GM06990 (cell line): Measurements from ENCODE around the gene TFAP2A.

Source experiments
- DNase-seq: peaks from one replicate; pipeline ENCODE4 v3.0.0-alpha.2; 2011; ENCODE audit not compliant: insufficient read length; ENCODE audit errors: extremely low read depth
- H3K27me3 ChIP-seq: replicated peaks from 2 replicates; pipeline ENCODE4 v1.6.0; 2011; ENCODE audit warnings: low read length; ENCODE audit not compliant: control insufficient read depth, insufficient read depth
- H3K36me3 ChIP-seq: 2 replicates; pipeline ENCODE4 v1.5.1; 2011; ENCODE audit warnings: low read length; ENCODE audit not compliant: control insufficient read depth, insufficient read depth
- H3K4me3 ChIP-seq: replicated peaks from 2 replicates; pipeline ENCODE4 v1.5.1; 2011; ENCODE audit warnings: low read depth, mild to moderate bottlenecking, control low read depth, low read length
- TF ChIP-seq, protein P1 (sequence below): IDR thresholded peaks from 2 replicates; pipeline ENCODE4 v1.5.1; 2011; ENCODE audit warnings: low read length, control low read depth, mild to moderate bottlenecking, inconsistent platforms; ENCODE audit not compliant: insufficient read depth, poor library complexity, severe bottlenecking

Gene TFAP2A

DNA sequence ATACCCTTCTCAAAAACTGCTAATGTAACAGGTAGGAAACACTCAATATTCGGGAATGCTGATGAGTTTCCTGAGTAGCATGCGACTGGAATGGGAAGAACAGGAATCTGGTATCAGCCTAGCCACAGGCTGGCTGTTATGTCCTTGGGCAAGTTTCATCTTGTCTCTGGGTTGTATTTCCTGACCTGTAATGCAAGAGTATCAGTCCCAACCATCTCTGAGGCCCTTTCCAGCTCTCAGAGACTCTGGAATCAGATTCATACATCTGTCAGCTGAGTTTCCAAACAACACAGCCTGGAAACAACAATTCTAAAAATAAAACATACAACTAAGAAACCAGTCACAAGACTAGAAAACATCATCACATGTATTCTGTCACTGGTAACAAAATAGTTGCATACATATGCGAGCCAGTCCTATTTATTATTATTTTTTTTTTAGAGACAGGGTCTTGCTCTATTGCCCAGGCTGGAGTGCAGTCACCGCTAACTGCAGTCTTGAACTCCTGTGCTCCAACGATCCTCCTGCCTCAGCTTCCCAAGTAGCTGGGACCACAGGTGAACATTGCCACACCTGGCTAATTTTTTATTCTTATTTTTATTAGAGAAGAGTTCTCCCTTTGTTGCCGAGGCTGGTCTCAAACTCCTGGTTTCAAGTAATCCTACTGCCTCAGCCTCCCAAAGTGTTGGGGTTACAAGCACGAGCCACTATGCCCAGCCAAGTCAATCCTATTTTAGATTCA, 16.7 kb upstream of the TFAP2A start:
- TF ChIP-seq, protein P1, sequence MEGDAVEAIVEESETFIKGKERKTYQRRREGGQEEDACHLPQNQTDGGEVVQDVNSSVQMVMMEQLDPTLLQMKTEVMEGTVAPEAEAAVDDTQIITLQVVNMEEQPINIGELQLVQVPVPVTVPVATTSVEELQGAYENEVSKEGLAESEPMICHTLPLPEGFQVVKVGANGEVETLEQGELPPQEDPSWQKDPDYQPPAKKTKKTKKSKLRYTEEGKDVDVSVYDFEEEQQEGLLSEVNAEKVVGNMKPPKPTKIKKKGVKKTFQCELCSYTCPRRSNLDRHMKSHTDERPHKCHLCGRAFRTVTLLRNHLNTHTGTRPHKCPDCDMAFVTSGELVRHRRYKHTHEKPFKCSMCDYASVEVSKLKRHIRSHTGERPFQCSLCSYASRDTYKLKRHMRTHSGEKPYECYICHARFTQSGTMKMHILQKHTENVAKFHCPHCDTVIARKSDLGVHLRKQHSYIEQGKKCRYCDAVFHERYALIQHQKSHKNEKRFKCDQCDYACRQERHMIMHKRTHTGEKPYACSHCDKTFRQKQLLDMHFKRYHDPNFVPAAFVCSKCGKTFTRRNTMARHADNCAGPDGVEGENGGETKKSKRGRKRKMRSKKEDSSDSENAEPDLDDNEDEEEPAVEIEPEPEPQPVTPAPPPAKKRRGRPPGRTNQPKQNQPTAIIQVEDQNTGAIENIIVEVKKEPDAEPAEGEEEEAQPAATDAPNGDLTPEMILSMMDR: no peak
- H3K27me3 ChIP-seq: no peaks in the 10 kb centered on the region
- H3K4me3 ChIP-seq: no peak overlapping the region
- DNase-seq: no peak
- H3K36me3 ChIP-seq: no peaks in the 10 kb centered on the region

GRCh38 chr6:10429638-10430427, 15.0 kb upstream of the TFAP2A start:
- Histone ChIP-seq H3K4me3 (peak overlapping the region; percentile 51), H3K27me3 (no peaks in the 10 kb centered on the region), H3K36me3 (no peaks in the 10 kb centered on the region)
- TF ChIP-seq, protein P1: peak; percentile 66
- no peak for DNase-seq

DNA sequence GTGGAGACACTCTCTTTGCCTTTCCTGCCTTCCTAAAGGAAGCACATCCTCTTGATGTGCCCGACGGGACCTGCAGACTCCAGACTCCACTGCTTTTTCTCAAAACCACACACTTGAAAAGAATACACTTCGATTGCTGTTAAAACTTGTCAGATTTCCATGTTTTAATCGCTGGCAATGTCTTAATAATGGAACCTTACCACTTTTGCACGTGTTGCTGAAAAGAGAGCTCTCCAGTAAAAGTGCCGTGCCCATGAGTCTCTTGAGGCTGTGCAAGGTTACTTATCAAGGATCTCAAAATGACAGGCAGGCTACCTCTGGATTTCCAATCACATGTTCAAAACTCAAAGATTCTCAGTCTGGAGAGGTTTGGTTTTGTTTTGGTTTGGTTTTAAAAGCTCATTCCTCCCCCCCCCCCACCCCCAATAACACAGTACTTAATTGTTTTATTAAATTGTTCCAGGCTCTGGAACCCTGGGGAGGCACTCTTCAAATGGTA, 12.0 kb upstream of the TFAP2A start:
- Histone ChIP-seq H3K4me3 (peak overlapping the region; percentile 61), H3K27me3 (peaks cover 4% of the 10 kb centered on the region), H3K36me3 (no peaks in the 10 kb centered on the region)
- DNase-seq: no peak
- TF ChIP-seq, protein P1: no peak

- Histone ChIP-seq H3K27me3 (peaks cover 4% of the 10 kb centered on the region), H3K4me3 (peak overlapping the region; percentile 61)
Measured at GRCh38 chr6:10425975-10426780, 11.3 kb upstream of the TFAP2A start.

GRCh38 chr6:10425176-10425974, 10.5 kb upstream of the TFAP2A start:
- no peak for DNase-seq
- peaks cover 4% of the 10 kb centered on the region for H3K27me3 ChIP-seq
- peak overlapping the region; percentile 61 for H3K4me3 ChIP-seq
- no peaks in the 10 kb centered on the region for H3K36me3 ChIP-seq
- TF ChIP-seq, protein P1: no peak

More at GRCh38 chr6:10425975-10426780, 11.3 kb upstream of the TFAP2A start:
- DNase-seq: peak; percentile 71
- H3K36me3 ChIP-seq: no peaks in the 10 kb centered on the region
- TF ChIP-seq, protein P1: peak; percentile 7
